DMS153 treated with DMSO at 0.1 percent for 48 hours (cell line): ENCODE measurements around the gene RARB.

Source experiments
- DNase-seq: peaks from one replicate; lab custom pipeline; 2025; ENCODE audit not compliant: unreplicated experiment; lab: John Stamatoyannopoulos, UW

The RARB gene

GRCh38 chr3:25503898-25504301, 75.8 kb downstream of the RARB start:
- DNase-seq = no peak

GRCh38 chr3:25505581-25505980, 77.5 kb downstream of the RARB start:
- DNase-seq = no peak

- no peak for DNase-seq
Observed at GRCh38 chr3:25507811-25508210, 79.7 kb downstream of the RARB start.

- DNase-seq = no peak
Observed at GRCh38 chr3:25508433-25508832, 80.4 kb downstream of the RARB start.

GRCh38 chr3:25508901-25509300, 80.8 kb downstream of the RARB start:
- DNase-seq = no peak

- DNase-seq = no peak
Observed at GRCh38 chr3:25510797-25511196, 82.7 kb downstream of the RARB start.

GRCh38 chr3:25511972-25512721, 84.1 kb downstream of the RARB start:
- DNase-seq = no peak

GRCh38 chr3:25513642-25514266, 85.7 kb downstream of the RARB start:
- DNase-seq = no peak

- DNase-seq = no peak
Observed at GRCh38 chr3:25515171-25515570, 87.1 kb downstream of the RARB start.

- no peak for DNase-seq
Observed at GRCh38 chr3:25520926-25521559, 93.0 kb downstream of the RARB start.

- DNase-seq = no peak
Observed at GRCh38 chr3:25527336-25527735, 99.3 kb downstream of the RARB start.

GRCh38 chr3:25527801-25528200, 99.7 kb downstream of the RARB start:
- DNase-seq = no peak

- no peak for DNase-seq
Observed at GRCh38 chr3:25531971-25532370, 103.9 kb downstream of the RARB start.

GRCh38 chr3:25532431-25533162, 104.5 kb downstream of the RARB start:
- DNase-seq = no peak

- DNase-seq = no peak
Observed at GRCh38 chr3:25533399-25533798, 105.3 kb downstream of the RARB start.

- DNase-seq = no peak
Observed at GRCh38 chr3:25534007-25534406, 105.9 kb downstream of the RARB start.

GRCh38 chr3:25536521-25537391, 108.7 kb downstream of the RARB start:
- DNase-seq = no peak

GRCh38 chr3:25537516-25537915, 109.5 kb downstream of the RARB start:
- no peak for DNase-seq

GRCh38 chr3:25540273-25540672, 112.2 kb downstream of the RARB start:
- no peak for DNase-seq

GRCh38 chr3:25542492-25543039, 114.5 kb downstream of the RARB start:
- no peak for DNase-seq
